Kidney epithelial cell (primary cell): ENCODE measurements around the gene CSNK2A3. TPM values are rescaled to one million over a fixed set of nuclear protein-coding genes. Genes with fewer than 3 reads are reported as not detected.

ENCODE experiments used
- DNase-seq: peaks from one replicate; pipeline ENCODE4 v3.0.0-alpha.2; 2010; ENCODE audit warnings: low read depth
- H3K27me3 ChIP-seq: 2 replicates; pipeline ENCODE4 v1.6.0; 2011; ENCODE audit warnings: low read length; ENCODE audit not compliant: control insufficient read depth, insufficient read depth
- H3K36me3 ChIP-seq: 2 replicates; pipeline ENCODE4 v1.5.1; 2011; ENCODE audit warnings: low read length; ENCODE audit not compliant: control insufficient read depth, insufficient read depth
- H3K4me3 ChIP-seq: 2 replicates; pipeline ENCODE4 v1.5.1; 2011; ENCODE audit warnings: low read depth, mild to moderate bottlenecking, control low read depth, low read length
- CTCF ChIP-seq: IDR thresholded peaks from 2 replicates; pipeline ENCODE4 v1.5.1; 2011; ENCODE audit warnings: mild to moderate bottlenecking, moderate library complexity, low read length, control low read depth, inconsistent platforms; ENCODE audit not compliant: insufficient read depth, poor library complexity, severe bottlenecking
- total RNA-seq: library from RNA; depleted of rRNA; stranded (reverse); fragments of >200 nt; gene quantifications from 2 replicates; pipeline ENCODE4 v1.2.3, GENCODE V29; 2015

Gene CSNK2A3
- total RNA-seq, 1 donor from 2014 or later: 3.4 TPM

DNA sequence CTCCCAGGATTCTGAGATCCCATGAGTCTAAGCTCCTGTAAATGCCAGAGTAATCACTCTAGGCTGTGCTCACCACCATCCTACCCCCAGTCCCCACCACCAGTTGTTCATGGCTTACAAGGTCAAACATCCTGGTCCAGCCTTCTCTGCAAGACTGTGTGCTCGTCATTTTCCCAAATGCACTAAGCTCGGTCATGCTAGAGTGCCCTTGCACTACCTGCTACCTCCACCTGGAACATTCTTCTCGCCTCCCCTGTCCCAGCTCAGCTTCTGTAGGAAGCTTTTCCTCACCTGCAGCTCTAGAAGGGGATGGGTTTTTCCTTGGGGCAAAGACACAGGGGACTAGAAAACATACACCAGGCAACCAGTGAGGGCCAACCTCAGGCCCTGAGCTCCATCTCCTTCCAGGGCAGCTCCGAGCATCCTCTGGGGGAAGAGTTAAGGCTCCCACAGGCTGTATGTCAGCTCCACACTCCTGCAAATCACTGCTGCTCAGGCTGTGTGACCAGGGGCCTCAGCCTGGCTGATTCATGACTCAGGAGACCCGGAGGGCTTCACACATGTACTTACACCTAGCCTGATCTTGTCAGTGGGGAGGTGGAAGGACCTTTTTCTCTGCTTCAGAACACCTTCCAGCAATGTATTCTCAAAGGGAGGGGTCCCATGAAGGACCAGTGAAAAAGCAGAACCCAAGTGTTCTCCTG is 37.2 kb upstream of the CSNK2A3 start:
- no peak overlapping the region for H3K4me3 ChIP-seq
- TF ChIP-seq CTCF: no peak
- no peak for DNase-seq
- H3K36me3 ChIP-seq: no peaks in the 10 kb centered on the region
- H3K27me3 ChIP-seq: no peaks in the 10 kb centered on the region

DNA sequence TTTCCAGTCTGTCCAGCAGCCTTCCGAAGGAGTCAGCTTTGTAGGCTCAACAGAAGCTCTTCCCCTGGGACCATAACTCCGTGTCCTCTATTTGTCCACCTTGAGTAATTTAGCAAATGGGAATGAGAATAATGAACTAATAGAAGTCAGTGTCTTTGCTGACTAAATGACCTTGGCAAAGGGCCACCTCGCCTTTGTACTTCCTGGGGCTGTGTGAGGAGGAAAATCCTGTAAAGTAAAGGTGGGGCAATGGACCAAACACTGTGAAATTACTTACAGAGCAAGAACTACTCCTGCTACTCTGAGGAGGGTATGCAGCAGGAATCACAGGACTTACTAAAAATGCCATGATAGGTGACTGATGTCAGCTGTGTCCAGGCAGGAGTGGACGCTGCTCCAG is 36.2 kb upstream of the CSNK2A3 start:
- no peak for DNase-seq

GRCh38 chr11:11387622-11388305 is 34.7 kb upstream of the CSNK2A3 start:
- no peak for TF ChIP-seq CTCF
- H3K27me3 ChIP-seq: no peaks in the 10 kb centered on the region
- no peak for DNase-seq
- H3K36me3 ChIP-seq: no peaks in the 10 kb centered on the region
- no peak overlapping the region for H3K4me3 ChIP-seq

More for the DNA sequence above, 36.2 kb upstream of the CSNK2A3 start:
- H3K27me3 ChIP-seq: no peaks in the 10 kb centered on the region
- H3K4me3 ChIP-seq: no peak overlapping the region
- no peak for TF ChIP-seq CTCF
- no peaks in the 10 kb centered on the region for H3K36me3 ChIP-seq

- no peak for DNase-seq
- Histone ChIP-seq H3K27me3 (no peaks in the 10 kb centered on the region), H3K4me3 (no peak overlapping the region), H3K36me3 (no peaks in the 10 kb centered on the region)
- TF ChIP-seq CTCF: no peak
Observed at GRCh38 chr11:11387207-11387606, 34.2 kb upstream of the CSNK2A3 start.

DNA sequence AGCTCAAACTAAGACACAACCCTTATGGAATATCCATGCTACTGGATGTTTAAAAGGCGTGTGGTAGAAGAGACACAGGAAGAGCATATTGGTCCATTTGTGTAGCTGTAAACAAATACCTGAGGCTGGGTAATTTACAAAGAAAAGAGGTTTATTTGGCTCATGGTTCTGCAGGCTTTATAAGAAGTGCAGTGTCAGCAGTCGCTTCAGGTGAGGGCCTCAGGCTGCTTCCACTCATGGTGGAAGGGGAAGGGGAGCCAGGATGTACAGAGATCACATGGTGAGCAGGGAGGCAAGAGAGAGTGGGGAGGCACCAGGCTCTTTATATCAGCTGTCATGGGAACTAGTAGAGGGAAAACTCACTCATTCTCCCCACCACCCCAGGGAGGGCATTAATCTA is 31.8 kb upstream of the CSNK2A3 start:
- DNase-seq: no peak
- H3K36me3 ChIP-seq: no peaks in the 10 kb centered on the region
- no peak for TF ChIP-seq CTCF
- no peak overlapping the region for H3K4me3 ChIP-seq
- peaks cover 2% of the 10 kb centered on the region for H3K27me3 ChIP-seq
